Spinal cord (tissue), 10 donors: ENCODE results near the gene ZNF511. TPM values are rescaled to one million over a fixed set of nuclear protein-coding genes. Genes with fewer than 3 reads are reported as not detected.
A peak's percentile ranks its signal among the peaks of the same experiment; 100 is the strongest.

ENCODE experiments used
- DNase-seq, 6 donors: peaks; one replicate each; pipeline versions ENCODE4 v3.0.0 to v3.0.0-alpha.2; 2013 to 2015; ENCODE audit warnings: low spot score in 6 of 6, low read depth in 4 of 6
- H3K27ac ChIP-seq: one replicate; pipeline ENCODE4 v1.5.1; 2013; ENCODE audit warnings: low read depth, low read length, control low read depth
- H3K27me3 ChIP-seq: one replicate; pipeline ENCODE4 v1.6.1; 2013; ENCODE audit warnings: low read length; ENCODE audit not compliant: control insufficient read depth, insufficient read depth
- H3K36me3 ChIP-seq: one replicate; pipeline ENCODE4 v1.6.1; 2013; ENCODE audit warnings: low read length; ENCODE audit not compliant: control insufficient read depth, insufficient read depth
- H3K4me1 ChIP-seq: one replicate; pipeline ENCODE4 v1.6.1; 2013; ENCODE audit warnings: low read length; ENCODE audit not compliant: control insufficient read depth, insufficient read depth
- H3K4me3 ChIP-seq: one replicate; pipeline ENCODE4 v1.5.1; 2013; ENCODE audit warnings: low read depth, low read length, control low read depth
- H3K9me3 ChIP-seq: one replicate; pipeline ENCODE4 v1.6.1; 2013; ENCODE audit warnings: low read length; ENCODE audit not compliant: control insufficient read depth, insufficient read depth
- WGBS: methylation state at CpG from one replicate; pipeline ENCODE4 v1.1.5; 2013; ENCODE audit warnings: missing lambda C conversion rate; ENCODE audit not compliant: insufficient coverage; 5-methylcytosine and 5-hydroxymethylcytosine counted together
- polyA plus RNA-seq, 2 donors: library from polyadenylated mRNA; unstranded; fragments of 120-200 nt; gene quantifications; one replicate each; pipeline ENCODE4 v1.2.1, GENCODE V29; 2013; ENCODE audit not compliant: insufficient read length in 2 of 2
- total RNA-seq, 2 donors: library from RNA; depleted of rRNA in 1 of 2; stranded (reverse); fragments of 120-200 nt in 1 of 2; fragments of >200 nt in 1 of 2; gene quantifications; one replicate each; pipeline versions ENCODE4 v1.2.3 to v1.2.4, GENCODE V29; 2013 to 2014
- donor health status: healthy.

The ZNF511 gene
- total and polyA plus RNA-seq, 4 donors: 9.4 to 25.8 (median 22.1) TPM

GRCh38 chr10:133311570-133311969 is 2.9 kb downstream of the ZNF511 start:
- peaks cover 36% of the 10 kb centered on the region for H3K4me1 ChIP-seq
- H3K27ac ChIP-seq: no peak overlapping the region
- 94% methylated on average over 10 of the region's 10 CpGs for WGBS
- DNase-seq: no peak
- no peaks in the 10 kb centered on the region for H3K27me3 ChIP-seq
- no peak overlapping the region for H3K4me3 ChIP-seq
- peaks cover 48% of the 10 kb centered on the region for H3K36me3 ChIP-seq
- H3K9me3 ChIP-seq: no peaks in the 10 kb centered on the region

DNA sequence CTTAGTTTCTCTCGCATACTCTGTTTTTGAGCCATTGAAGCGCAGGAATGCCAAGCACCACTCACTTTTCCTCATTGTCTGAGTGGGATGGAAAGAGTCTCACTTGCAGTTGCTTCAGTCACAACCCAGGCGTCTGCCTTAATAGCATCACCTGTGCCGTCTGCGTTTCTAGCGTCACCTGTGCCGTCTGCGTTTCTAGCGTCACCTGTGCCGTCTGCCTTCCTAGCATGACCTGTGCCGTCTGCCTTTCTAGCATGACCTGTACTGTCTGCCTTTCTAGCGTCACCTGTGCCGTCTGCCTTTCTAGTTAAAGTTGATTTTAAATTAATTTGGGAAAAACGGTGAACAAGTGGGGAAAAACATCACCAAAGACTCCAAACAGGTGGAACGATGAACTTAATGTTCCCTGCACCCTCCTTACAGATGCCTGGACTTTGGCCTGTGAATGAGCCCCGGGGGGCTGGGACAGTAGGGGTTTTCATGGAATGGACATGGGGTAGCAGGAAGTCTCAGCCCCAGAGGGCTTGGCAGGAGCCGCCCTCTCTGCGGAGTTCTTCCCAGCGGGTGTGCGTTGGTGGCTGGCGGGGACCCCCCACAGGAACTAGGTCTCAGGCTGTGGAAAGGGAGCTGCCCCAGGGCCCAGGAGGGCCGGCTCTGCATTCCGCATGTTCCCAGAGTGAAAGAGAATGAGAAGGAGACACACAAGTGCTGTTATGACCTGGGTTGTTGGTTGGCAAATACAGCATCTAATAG is 3.5 kb downstream of the ZNF511 start:
- Histone ChIP-seq H3K36me3 (peaks cover 45% of the 10 kb centered on the region), H3K4me1 (peaks cover 31% of the 10 kb centered on the region), H3K9me3 (no peaks in the 10 kb centered on the region), H3K27ac (no peak overlapping the region), H3K4me3 (no peak overlapping the region), H3K27me3 (no peaks in the 10 kb centered on the region)
- WGBS: 89% methylated on average over 10 of the region's 23 CpGs
- DNase-seq: no peak

- Histone ChIP-seq H3K27me3 (no peaks in the 10 kb centered on the region), H3K36me3 (peaks cover 45% of the 10 kb centered on the region), H3K27ac (no peak overlapping the region), H3K4me3 (no peak overlapping the region), H3K4me1 (peaks cover 25% of the 10 kb centered on the region), H3K9me3 (no peaks in the 10 kb centered on the region)
- WGBS: 95% methylated on average over 4 of the region's 9 CpGs
- no peak for DNase-seq
Observed at GRCh38 chr10:133312769-133313145, 4.0 kb downstream of the ZNF511 start.

DNA sequence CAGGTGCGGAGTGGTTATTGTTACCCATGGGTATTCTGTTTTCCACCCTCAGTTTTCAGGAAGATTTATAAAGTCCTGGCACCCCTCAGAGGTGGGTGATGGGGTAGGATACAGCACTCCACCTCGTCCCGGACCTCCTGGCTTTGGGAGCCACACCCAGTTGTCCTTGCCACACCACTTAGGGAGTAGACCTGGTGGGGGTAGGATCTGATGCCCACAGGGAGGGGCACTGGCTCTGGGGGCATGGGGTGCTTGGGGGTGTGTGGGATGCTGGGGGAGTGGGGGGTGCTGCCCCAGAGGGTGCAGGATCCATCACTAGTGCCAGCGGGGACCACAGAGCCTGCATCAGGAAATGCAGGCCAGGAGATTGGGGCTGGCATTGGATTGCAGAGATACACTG is 4.5 kb downstream of the ZNF511 start:
- no peak for DNase-seq
- Histone ChIP-seq H3K27me3 (no peaks in the 10 kb centered on the region), H3K27ac (no peak overlapping the region), H3K4me1 (peaks cover 21% of the 10 kb centered on the region), H3K4me3 (no peak overlapping the region), H3K36me3 (peaks cover 45% of the 10 kb centered on the region), H3K9me3 (no peaks in the 10 kb centered on the region)
- 83% methylated on average over 2 of the region's 4 CpGs for WGBS

DNA sequence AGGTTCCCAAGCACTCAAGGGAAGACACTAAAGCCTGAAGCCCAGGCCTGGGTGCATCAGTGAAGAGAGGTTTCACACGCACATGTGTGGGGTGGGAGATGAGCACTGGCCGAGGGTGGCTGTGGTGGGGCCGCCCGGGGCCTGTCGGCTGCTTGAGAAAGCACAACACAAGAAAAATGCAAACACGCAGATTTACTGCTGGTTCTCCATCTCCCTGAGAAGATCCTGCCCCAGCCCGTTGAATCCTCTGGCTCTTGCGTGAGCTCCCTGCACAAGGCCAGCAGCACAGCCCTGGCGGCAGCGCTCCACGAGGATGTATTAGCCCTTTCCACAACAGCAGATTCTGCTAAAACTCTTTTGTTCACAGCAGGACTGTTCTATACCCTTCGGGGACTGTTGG is 6.2 kb downstream of the ZNF511 start:
- 89% methylated on average over 11 of the region's 12 CpGs for WGBS
- peak overlapping the region; percentile 33 for H3K27ac ChIP-seq
- H3K36me3 ChIP-seq: peaks cover 38% of the 10 kb centered on the region
- no peaks in the 10 kb centered on the region for H3K9me3 ChIP-seq
- no peaks in the 10 kb centered on the region for H3K27me3 ChIP-seq
- DNase-seq: peak in 1 of 6 donors; percentile 52
- no peak overlapping the region for H3K4me3 ChIP-seq
- peaks cover 25% of the 10 kb centered on the region for H3K4me1 ChIP-seq

DNA sequence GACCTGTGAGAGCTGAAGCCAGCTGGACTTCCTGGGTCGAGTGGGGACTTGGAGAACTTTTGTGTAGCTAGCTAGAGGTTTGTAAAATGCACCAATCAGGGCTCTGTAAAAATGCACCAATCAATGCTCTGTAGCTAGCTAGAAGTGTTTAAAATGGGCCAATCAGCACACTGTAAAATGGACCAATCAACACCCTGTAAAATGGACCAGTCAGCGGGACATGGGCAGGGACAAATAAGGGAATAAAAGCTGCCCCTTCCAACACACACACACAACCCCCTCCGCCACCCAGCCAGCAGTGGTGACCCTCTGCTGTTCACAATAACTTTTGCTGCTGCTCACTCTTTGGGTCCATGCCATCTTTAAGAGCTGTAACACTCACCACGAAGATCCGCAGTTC is 7.1 kb downstream of the ZNF511 start:
- peaks cover 29% of the 10 kb centered on the region for H3K36me3 ChIP-seq
- DNase-seq: peak in 1 of 6 donors; percentile 29
- H3K27ac ChIP-seq: no peak overlapping the region
- no peak overlapping the region for H3K4me3 ChIP-seq
- no peaks in the 10 kb centered on the region for H3K27me3 ChIP-seq
- no peaks in the 10 kb centered on the region for H3K9me3 ChIP-seq
- H3K4me1 ChIP-seq: peaks cover 23% of the 10 kb centered on the region
- WGBS: 85% methylated on average over 5 of the region's 5 CpGs

GRCh38 chr10:133316266-133316665 is 7.6 kb downstream of the ZNF511 start:
- H3K27me3 ChIP-seq: no peaks in the 10 kb centered on the region
- 83% methylated on average over 2 of the region's 9 CpGs for WGBS
- H3K4me1 ChIP-seq: peaks cover 23% of the 10 kb centered on the region
- H3K9me3 ChIP-seq: no peaks in the 10 kb centered on the region
- no peak for DNase-seq
- H3K4me3 ChIP-seq: no peak overlapping the region
- no peak overlapping the region for H3K27ac ChIP-seq
- peaks cover 28% of the 10 kb centered on the region for H3K36me3 ChIP-seq

- H3K9me3 ChIP-seq: no peaks in the 10 kb centered on the region
- H3K4me1 ChIP-seq: peaks cover 23% of the 10 kb centered on the region
- no peak overlapping the region for H3K4me3 ChIP-seq
- H3K36me3 ChIP-seq: peaks cover 25% of the 10 kb centered on the region
- no peaks in the 10 kb centered on the region for H3K27me3 ChIP-seq
- no peak for DNase-seq
- no peak overlapping the region for H3K27ac ChIP-seq
- WGBS: no CpG with 5 or more reads among the region's 7 CpGs
Observed at GRCh38 chr10:133316732-133317131, 8.0 kb downstream of the ZNF511 start.

GRCh38 chr10:133318494-133319127 is 9.9 kb downstream of the ZNF511 start:
- Histone ChIP-seq H3K36me3 (peaks cover 9% of the 10 kb centered on the region), H3K9me3 (no peaks in the 10 kb centered on the region), H3K4me3 (peak overlapping the region; percentile 28), H3K27ac (no peak overlapping the region), H3K27me3 (no peaks in the 10 kb centered on the region), H3K4me1 (peaks cover 23% of the 10 kb centered on the region)
- peak in 3 of 6 donors; percentile 45 to 87 (median 80) for DNase-seq
- 8% methylated on average over 50 of the region's 51 CpGs for WGBS
